Tibial artery (tissue), 4 donors: ENCODE results near the gene CCSER1.

ENCODE experiments used
- DNase-seq, 2 donors: peaks; one replicate each; pipeline ENCODE4 v3.0.0-alpha.2; 2019
- H3K27ac ChIP-seq, 2 donors: fragments of 200-600 bp; sonication (generic) in 1 of 2; 1 replicate in 1 of 2; 2 replicates in 1 of 2; pipeline ENCODE4 v1.5.1; 2018 to 2019; ENCODE audit warnings: mild to moderate bottlenecking in 1 of 2
- H3K27me3 ChIP-seq, 2 donors: fragments of 200-600 bp; sonication (generic) in 1 of 2; one replicate each; pipeline versions ENCODE4 v1.5.1 to v1.6.0; 2016 to 2019
- H3K36me3 ChIP-seq, 3 donors: fragments of 200-600 bp; sonication (generic) in 2 of 3; one replicate each; pipeline ENCODE4 v1.5.1; 2016 to 2019; ENCODE audit warnings: mild to moderate bottlenecking in 2 of 3
- H3K4me1 ChIP-seq, 4 donors: fragments of 200-600 bp; sonication (generic) in 2 of 4; 1 replicate in 3 of 4; 2 replicates in 1 of 4; pipeline ENCODE4 v1.5.1; 2016 to 2019
- H3K4me3 ChIP-seq, 2 donors: fragments of 200-600 bp; sonication (generic) in 1 of 2; 1 replicate in 1 of 2; 2 replicates in 1 of 2; pipeline ENCODE4 v1.5.1; 2018 to 2019; ENCODE audit warnings: mild to moderate bottlenecking in 2 of 2
- H3K9me3 ChIP-seq, 3 donors: fragments of 200-600 bp; sonication (generic) in 1 of 3; one replicate each; pipeline ENCODE4 v1.5.1; 2016 to 2019
- intact Hi-C: fragments of 100-400 bp; cut with DNase I; formaldehyde crosslinking; loops from one replicate; pipeline ENCODE4 v1.15.0; 2023; ENCODE audit warnings: low total_unique reads
- TF ChIP-seq, protein P1 (sequence below), 2 experiments: fragments of 200-600 bp in 1 of 2; fragments of 450-650 bp in 1 of 2; IDR thresholded peaks; one replicate each; pipeline ENCODE4 v1.5.1; 2017 to 2019; ENCODE audit warnings: antibody characterized with exemption in 2 of 2, mild to moderate bottlenecking in 1 of 2, moderate library complexity in 1 of 2

CCSER1 gene

GRCh38 chr4:90145319-90145718, 18.1 kb downstream of the CCSER1 start:
- H3K27ac ChIP-seq = no peak overlapping the region
- TF ChIP-seq, protein P1, sequence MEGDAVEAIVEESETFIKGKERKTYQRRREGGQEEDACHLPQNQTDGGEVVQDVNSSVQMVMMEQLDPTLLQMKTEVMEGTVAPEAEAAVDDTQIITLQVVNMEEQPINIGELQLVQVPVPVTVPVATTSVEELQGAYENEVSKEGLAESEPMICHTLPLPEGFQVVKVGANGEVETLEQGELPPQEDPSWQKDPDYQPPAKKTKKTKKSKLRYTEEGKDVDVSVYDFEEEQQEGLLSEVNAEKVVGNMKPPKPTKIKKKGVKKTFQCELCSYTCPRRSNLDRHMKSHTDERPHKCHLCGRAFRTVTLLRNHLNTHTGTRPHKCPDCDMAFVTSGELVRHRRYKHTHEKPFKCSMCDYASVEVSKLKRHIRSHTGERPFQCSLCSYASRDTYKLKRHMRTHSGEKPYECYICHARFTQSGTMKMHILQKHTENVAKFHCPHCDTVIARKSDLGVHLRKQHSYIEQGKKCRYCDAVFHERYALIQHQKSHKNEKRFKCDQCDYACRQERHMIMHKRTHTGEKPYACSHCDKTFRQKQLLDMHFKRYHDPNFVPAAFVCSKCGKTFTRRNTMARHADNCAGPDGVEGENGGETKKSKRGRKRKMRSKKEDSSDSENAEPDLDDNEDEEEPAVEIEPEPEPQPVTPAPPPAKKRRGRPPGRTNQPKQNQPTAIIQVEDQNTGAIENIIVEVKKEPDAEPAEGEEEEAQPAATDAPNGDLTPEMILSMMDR (IDR thresholded peaks at IDR 0.05) = no peak
- no peak for DNase-seq
- H3K36me3 ChIP-seq = no peaks in the 10 kb centered on the region
- intact Hi-C loops = no loop called here
- no peaks in the 10 kb centered on the region for H3K27me3 ChIP-seq
- H3K4me1 ChIP-seq = no peaks in the 10 kb centered on the region
- no peak overlapping the region for H3K4me3 ChIP-seq
- no peaks in the 10 kb centered on the region for H3K9me3 ChIP-seq

GRCh38 chr4:90146306-90146705, 19.1 kb downstream of the CCSER1 start:
- Histone ChIP-seq H3K4me3 (no peak overlapping the region), H3K36me3 (no peaks in the 10 kb centered on the region), H3K9me3 (no peaks in the 10 kb centered on the region), H3K4me1 (no peaks in the 10 kb centered on the region), H3K27me3 (no peaks in the 10 kb centered on the region), H3K27ac (no peak overlapping the region)
- no peak for DNase-seq
- TF ChIP-seq, protein P1 (IDR thresholded peaks at IDR 0.05) = no peak
- intact Hi-C loops = no loop called here

DNA sequence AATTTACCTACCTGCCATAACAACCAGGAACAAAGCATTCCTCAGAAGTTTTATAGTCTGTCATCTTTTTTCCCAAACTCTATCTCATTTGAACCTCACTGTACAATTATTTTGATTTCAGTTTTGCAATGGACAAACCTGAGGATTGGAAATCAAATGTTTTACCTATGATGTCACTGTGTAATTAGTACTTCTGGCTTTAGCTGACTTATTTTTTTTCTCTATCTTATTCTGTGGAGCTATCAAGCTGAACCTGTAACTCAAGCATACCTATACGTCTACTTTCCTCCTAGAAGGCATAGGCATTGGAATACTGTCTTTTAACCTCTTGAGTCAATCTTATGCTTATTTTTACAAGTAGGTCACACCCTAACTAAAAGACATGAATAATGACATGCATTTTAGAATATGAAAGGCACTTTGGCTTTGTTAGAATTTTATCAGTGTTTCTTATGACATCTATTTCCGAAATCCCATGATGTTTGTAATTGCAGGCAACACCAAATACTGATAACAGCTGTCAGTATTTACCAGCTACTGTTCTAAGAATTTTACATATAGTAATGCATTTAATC, 21.5 kb downstream of the CCSER1 start:
- H3K9me3 ChIP-seq = no peaks in the 10 kb centered on the region
- H3K27me3 ChIP-seq = no peaks in the 10 kb centered on the region
- no peak overlapping the region for H3K4me3 ChIP-seq
- DNase-seq = no peak
- no peaks in the 10 kb centered on the region for H3K4me1 ChIP-seq
- TF ChIP-seq, protein P1 (IDR thresholded peaks at IDR 0.05) = no peak
- H3K36me3 ChIP-seq = no peaks in the 10 kb centered on the region
- no peak overlapping the region for H3K27ac ChIP-seq
- intact Hi-C loops = no loop called here

DNA sequence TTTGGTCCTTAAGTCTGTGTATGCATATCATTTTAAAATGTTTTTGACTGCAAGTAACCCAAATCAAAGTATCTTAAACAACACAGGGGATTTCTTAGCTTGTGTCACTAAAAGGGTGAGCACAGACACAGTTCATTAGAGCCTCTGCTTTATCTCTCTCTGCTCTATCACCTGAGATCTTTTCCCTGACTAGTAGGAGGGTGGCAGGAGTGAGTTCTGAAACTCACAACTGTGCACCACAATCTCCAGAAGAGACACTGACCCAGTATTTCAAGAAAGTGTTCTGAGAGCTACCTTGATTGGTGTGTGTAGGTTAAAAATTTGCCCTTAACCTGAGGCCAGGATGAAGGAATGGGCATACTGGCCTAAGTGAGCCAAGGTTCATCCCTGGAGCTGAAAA, 24.8 kb downstream of the CCSER1 start:
- H3K36me3 ChIP-seq = no peaks in the 10 kb centered on the region
- TF ChIP-seq, protein P1 (IDR thresholded peaks at IDR 0.05) = no peak
- H3K9me3 ChIP-seq = no peaks in the 10 kb centered on the region
- no peak for DNase-seq
- H3K27me3 ChIP-seq = no peaks in the 10 kb centered on the region
- H3K4me3 ChIP-seq = no peak overlapping the region
- H3K27ac ChIP-seq = no peak overlapping the region
- intact Hi-C loops = no loop called here
- H3K4me1 ChIP-seq = no peaks in the 10 kb centered on the region

DNA sequence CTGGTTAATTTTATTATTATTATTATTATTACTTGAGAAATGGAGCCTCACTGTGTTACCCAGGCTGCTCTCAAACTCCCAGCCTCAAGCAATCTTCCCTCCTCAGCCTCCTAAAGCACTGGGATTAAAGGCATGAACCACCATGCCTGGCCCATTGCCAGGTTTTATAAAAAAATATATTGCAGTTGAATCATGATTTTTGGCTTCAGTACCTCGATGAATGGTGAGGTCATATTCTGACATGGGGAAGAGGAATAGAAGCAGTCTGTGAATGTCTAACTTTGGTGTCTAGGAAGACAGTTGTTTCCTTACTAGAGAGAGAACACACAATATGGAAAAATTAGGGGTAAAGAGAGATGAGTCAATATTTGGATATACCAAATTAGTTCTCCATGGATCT, 32.0 kb downstream of the CCSER1 start:
- peaks cover 0 to 3% (median 0%) of the 10 kb centered on the region in 4 donors for H3K4me1 ChIP-seq
- DNase-seq = no peak
- H3K27me3 ChIP-seq = no peaks in the 10 kb centered on the region
- no peak overlapping the region for H3K27ac ChIP-seq
- intact Hi-C loops = no loop called here
- no peaks in the 10 kb centered on the region for H3K36me3 ChIP-seq
- TF ChIP-seq, protein P1 (IDR thresholded peaks at IDR 0.05) = no peak
- H3K4me3 ChIP-seq = no peak overlapping the region
- H3K9me3 ChIP-seq = no peaks in the 10 kb centered on the region

DNA sequence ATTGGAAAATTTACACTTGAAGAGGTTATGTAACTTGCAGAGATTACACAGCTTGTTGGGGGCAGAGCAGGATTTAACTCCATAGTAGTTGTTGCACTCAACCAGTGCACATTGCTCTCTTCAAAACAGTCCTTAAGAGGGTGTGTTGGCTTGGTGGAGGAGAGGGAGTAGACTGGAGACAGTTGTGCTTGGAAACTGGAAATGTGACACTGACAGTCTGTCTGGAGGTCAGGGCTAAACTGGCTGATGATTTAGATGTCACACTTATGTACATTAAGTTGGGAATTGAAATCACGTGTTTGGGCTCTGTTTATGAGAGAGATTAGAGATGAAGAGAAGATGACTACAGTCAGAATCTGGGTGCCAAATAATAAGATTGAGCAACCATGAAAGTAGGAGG, 32.9 kb downstream of the CCSER1 start:
- Histone ChIP-seq H3K4me3 (no peak overlapping the region), H3K36me3 (no peaks in the 10 kb centered on the region), H3K27me3 (no peaks in the 10 kb centered on the region), H3K9me3 (no peaks in the 10 kb centered on the region), H3K27ac (no peak overlapping the region), H3K4me1 (peaks cover 0 to 3% (median 0%) of the 10 kb centered on the region in 4 donors)
- no peak for DNase-seq
- intact Hi-C loops = no loop called here
- TF ChIP-seq, protein P1 (IDR thresholded peaks at IDR 0.05) = no peak
